H1 (cell line): ENCODE measurements around the gene EPHA4. TPM values are rescaled to one million over a fixed set of nuclear protein-coding genes. Genes with fewer than 3 reads are reported as not detected.

Source experiments
- CTCF ChIA-PET: fragments of 300-600 bp; sonication (Branson Sonifier 250); formaldehyde crosslinking; loops from one replicate; lab custom pipeline; 2021; ENCODE audit not compliant: partially characterized antibody; lab: Charles Lee
- POLR2A ChIA-PET: fragments of 300-600 bp; sonication (Branson Sonifier 250); formaldehyde crosslinking; loops from one replicate; lab custom pipeline; 2021; ENCODE audit warnings: inconsistent platforms; ENCODE audit not compliant: partially characterized antibody; lab: Charles Lee
- DNase-seq, 2 experiments: peaks; one replicate each; pipeline versions ENCODE4 v3.0.0 to v3.0.0-alpha.2; 2010 to 2022; ENCODE audit warnings: low spot score in 2 of 2, low read depth in 1 of 2, mixed read lengths in 1 of 2
- FAIRE-seq: peaks from 2 replicates; lab custom pipeline; 2011; peaks lifted over from hg19 to GRCh38; lab: Jason Lieb, UNC
- H2AFZ ChIP-seq: 2 replicates; pipeline ENCODE4 v1.8.1; 2012; ENCODE audit warnings: low read length, inconsistent platforms
- H2AK5ac ChIP-seq: 2 replicates; pipeline ENCODE4 v1.6.1; 2013; ENCODE audit warnings: low read depth, low read length
- H2BK120ac ChIP-seq: replicated peaks from 2 replicates; pipeline ENCODE3; 2013; ENCODE audit warnings: low read depth, low read length, inconsistent platforms
- H2BK12ac ChIP-seq: 2 replicates; pipeline ENCODE4 v1.6.1; 2013; ENCODE audit warnings: low read depth, low read length
- H2BK15ac ChIP-seq: 2 replicates; pipeline ENCODE4 v1.6.1; 2013; ENCODE audit warnings: low read length
- H2BK20ac ChIP-seq: 2 replicates; pipeline ENCODE4 v1.6.1; 2013; ENCODE audit warnings: low read length
- H2BK5ac ChIP-seq: 2 replicates; pipeline ENCODE4 v1.6.1; 2013; ENCODE audit warnings: low read depth, low read length
- H3K14ac ChIP-seq: 2 replicates; pipeline ENCODE4 v1.6.1; 2013; ENCODE audit warnings: inconsistent platforms; ENCODE audit not compliant: insufficient read length
- H3K18ac ChIP-seq: 2 replicates; pipeline ENCODE4 v1.6.1; 2013; ENCODE audit warnings: low read length; ENCODE audit errors: extremely low read depth
- H3K23ac ChIP-seq: 2 replicates; pipeline ENCODE4 v1.6.1; 2013; ENCODE audit warnings: inconsistent platforms; ENCODE audit not compliant: insufficient read length
- H3K23me2 ChIP-seq: 2 replicates; pipeline ENCODE4 v1.6.1; 2013; ENCODE audit warnings: low read depth, low read length
- H3K27ac ChIP-seq: 2 replicates; pipeline ENCODE4 v1.6.1; 2011; ENCODE audit warnings: low read depth, low read length, inconsistent platforms
- H3K27me3 ChIP-seq, 4 experiments: replicated peaks in 1 of 4; 1 replicate in 1 of 4; 2 replicates in 3 of 4; pipeline versions ENCODE4 v1.6.1 to v1.8.1; 2011 to 2013; ENCODE audit warnings: low read length in 3 of 4, mild to moderate bottlenecking in 3 of 4, inconsistent platforms in 2 of 4, mixed read lengths in 2 of 4, moderate library complexity in 1 of 4; ENCODE audit not compliant: control insufficient read depth in 3 of 4, insufficient read depth in 3 of 4; ENCODE audit errors: extremely low read depth in 1 of 4
- H3K36me3 ChIP-seq, 4 experiments: 2 replicates each; pipeline versions ENCODE4 v1.6.1 to v1.8.1; 2011 to 2013; ENCODE audit warnings: mild to moderate bottlenecking in 4 of 4, low read length in 3 of 4, moderate library complexity in 2 of 4, control low read depth in 1 of 4, inconsistent platforms in 1 of 4; ENCODE audit not compliant: insufficient read depth in 4 of 4, control insufficient read depth in 2 of 4
- H3K4ac ChIP-seq: replicated peaks from 2 replicates; pipeline ENCODE3; 2013; ENCODE audit warnings: low read length, low read depth, mixed read lengths, inconsistent platforms; ENCODE audit not compliant: insufficient read length
- H3K4me1 ChIP-seq, 4 experiments: replicated peaks in 1 of 4; 1 replicate in 1 of 4; 2 replicates in 3 of 4; pipeline versions ENCODE4 v1.6.1 to v1.8.1; 2011 to 2013; ENCODE audit warnings: low read length in 3 of 4, inconsistent platforms in 2 of 4, mixed read lengths in 1 of 4; ENCODE audit not compliant: insufficient read depth in 4 of 4, control insufficient read depth in 3 of 4
- H3K4me2 ChIP-seq, 2 experiments: 2 replicates each; pipeline versions ENCODE4 v1.6.1 to v1.8.1; 2011 to 2013; ENCODE audit warnings: low read depth in 2 of 2, low read length in 2 of 2, control low read depth in 1 of 2, inconsistent platforms in 1 of 2, mild to moderate bottlenecking in 1 of 2; ENCODE audit not compliant: insufficient read depth in 1 of 2
- H3K4me3 ChIP-seq, 4 experiments: fragments of 200-600, 300-600 bp in 1 of 4; sonication (generic), shearing (Covaris generic), sonication (Bioruptor Twin) in 1 of 4; 2 replicates each; pipeline versions ENCODE4 v1.5.1 to v1.8.1; 2011 to 2016; ENCODE audit warnings: low read length in 4 of 4, low read depth in 3 of 4, control low read depth in 2 of 4, inconsistent platforms in 2 of 4, mild to moderate bottlenecking in 2 of 4, mixed read lengths in 1 of 4, moderate library complexity in 1 of 4; ENCODE audit not compliant: insufficient read depth in 2 of 4; ENCODE audit errors: extremely low read depth in 1 of 4
- H3K56ac ChIP-seq: replicated peaks from 2 replicates; pipeline ENCODE3; 2013; ENCODE audit warnings: low read depth, mild to moderate bottlenecking, mixed read lengths, low read length, inconsistent platforms; ENCODE audit not compliant: insufficient read length
- H3K79me1 ChIP-seq: 2 replicates; pipeline ENCODE4 v1.6.1; 2013; ENCODE audit warnings: low read depth, low read length, control low read depth
- H3K79me2 ChIP-seq, 2 experiments: 2 replicates each; pipeline versions ENCODE4 v1.6.1 to v1.8.1; 2012 to 2013; ENCODE audit warnings: low read length in 2 of 2, mild to moderate bottlenecking in 2 of 2, inconsistent platforms in 1 of 2; ENCODE audit not compliant: insufficient read depth in 2 of 2, control insufficient read depth in 1 of 2
- H3K9ac ChIP-seq, 4 experiments: replicated peaks in 1 of 4; 1 replicate in 1 of 4; 2 replicates in 3 of 4; pipeline versions ENCODE4 v1.6.1 to v1.8.1; 2011 to 2013; ENCODE audit warnings: low read depth in 3 of 4, low read length in 3 of 4, control low read depth in 2 of 4, mild to moderate bottlenecking in 2 of 4, moderate library complexity in 2 of 4, inconsistent platforms in 1 of 4; ENCODE audit errors: extremely low read depth in 1 of 4
- H3K9me3 ChIP-seq, 2 experiments: 2 replicates each; pipeline versions ENCODE4 v1.6.1 to v1.8.1; 2012 to 2013; ENCODE audit warnings: mild to moderate bottlenecking in 2 of 2, moderate library complexity in 2 of 2, control low read depth in 1 of 2, inconsistent platforms in 1 of 2, low read depth in 1 of 2, low read length in 1 of 2, mixed read lengths in 1 of 2; ENCODE audit not compliant: insufficient read depth in 2 of 2
- H4K20me1 ChIP-seq, 2 experiments: replicated peaks in 1 of 2; 2 replicates each; pipeline versions ENCODE3 to v1.8.1; 2011 to 2013; ENCODE audit warnings: inconsistent platforms in 2 of 2, low read length in 2 of 2, mild to moderate bottlenecking in 1 of 2; ENCODE audit not compliant: insufficient read depth in 2 of 2, control insufficient read depth in 1 of 2
- H4K5ac ChIP-seq: 2 replicates; pipeline ENCODE4 v1.6.1; 2013; ENCODE audit warnings: low read length, low read depth, mixed read lengths, inconsistent platforms; ENCODE audit not compliant: insufficient read length
- H4K8ac ChIP-seq: 2 replicates; pipeline ENCODE4 v1.8.0; 2013; ENCODE audit warnings: mild to moderate bottlenecking, moderate library complexity, low read length, inconsistent platforms; ENCODE audit not compliant: insufficient read depth; ENCODE audit errors: extremely low read depth
- H4K91ac ChIP-seq: replicated peaks from 2 replicates; pipeline ENCODE3; 2013; ENCODE audit warnings: low read length, mixed read lengths, inconsistent platforms; ENCODE audit not compliant: insufficient read length
- ATF2 ChIP-seq: IDR thresholded peaks from 2 replicates; pipeline ENCODE4 v1.6.1; 2012; ENCODE audit warnings: low read length, inconsistent platforms
- BCL11A ChIP-seq, 2 experiments: IDR thresholded peaks; one replicate each; pipeline ENCODE4 v1.6.1; 2011; ENCODE audit warnings: low read depth in 2 of 2, low read length in 2 of 2, mild to moderate bottlenecking in 2 of 2
- CEBPB ChIP-seq: IDR thresholded peaks from 2 replicates; pipeline ENCODE4 v1.6.1; 2012; ENCODE audit warnings: low read depth, low read length
- EZH2 ChIP-seq: fragments of 200-600 bp; sonication (generic); IDR thresholded peaks from 2 replicates; pipeline ENCODE4 v1.7.1; 2012; ENCODE audit warnings: low read depth, mild to moderate bottlenecking, moderate library complexity, low read length, inconsistent platforms; ENCODE audit not compliant: severe bottlenecking
- GABPA ChIP-seq: IDR thresholded peaks from 2 replicates; pipeline ENCODE4 v1.6.1; 2011; ENCODE audit warnings: mild to moderate bottlenecking, low read length, moderate library complexity, borderline replicate concordance; ENCODE audit not compliant: insufficient read depth
- JUND ChIP-seq: IDR thresholded peaks from 2 replicates; pipeline ENCODE4 v1.6.1; 2011; ENCODE audit warnings: mild to moderate bottlenecking, improper control_type of control experiment, low read length
- POU5F1 ChIP-seq: IDR thresholded peaks from 2 replicates; pipeline ENCODE4 v1.6.1; 2011; ENCODE audit warnings: low read depth, mild to moderate bottlenecking, low read length, moderate library complexity
- RBBP5 ChIP-seq: IDR thresholded peaks from 2 replicates; pipeline ENCODE4 v1.7.1; 2012; ENCODE audit warnings: low read depth, mild to moderate bottlenecking, inconsistent platforms, low read length, moderate library complexity, borderline replicate concordance
- TAF7 ChIP-seq: optimal IDR thresholded peaks from 2 replicates; pipeline ENCODE3; 2011; ENCODE audit warnings: low read depth, mild to moderate bottlenecking, inconsistent platforms, low read length, moderate library complexity, borderline replicate concordance
- USF2 ChIP-seq: IDR thresholded peaks from 2 replicates; pipeline ENCODE4 v1.6.1; 2011; ENCODE audit warnings: low read length, improper control_type of control experiment
- ZNF274 ChIP-seq: IDR thresholded peaks from 2 replicates; pipeline ENCODE4 v1.7.0; 2012; ENCODE audit warnings: low read length, borderline replicate concordance; ENCODE audit errors: extremely low read depth
- WGBS, 2 experiments: shearing (Covaris generic) in 1 of 2; methylation state at CpG; one replicate each; pipeline versions ENCODE4 v1.1.6 to v1.1.7; 2013 to 2015; ENCODE audit warnings: low lambda C conversion rate in 2 of 2, mixed read lengths in 2 of 2, inconsistent platforms in 1 of 2, low coverage in 1 of 2, missing lambda C conversion rate in 1 of 2; ENCODE audit not compliant: insufficient replicate concordance in 2 of 2, insufficient coverage in 1 of 2, insufficient read length in 1 of 2; ENCODE audit errors: extremely low coverage in 1 of 2, missing lambda C conversion rate in 1 of 2; 5-methylcytosine and 5-hydroxymethylcytosine counted together
- polyA plus RNA-seq, 7 experiments: library from polyadenylated mRNA; depleted of rRNA in 3 of 7; stranded (reverse) in 5 of 7; unstranded in 2 of 7; fragments of >200 nt in 5 of 7; fragments of 200-250 nt in 2 of 7; gene quantifications; 1 replicate in 5 of 7; 2 replicates in 1 of 7; 4 replicates in 1 of 7; pipeline versions ENCODE4 v1.2.1 to v1.2.3, GENCODE V29; 2011 to 2013; ENCODE audit warnings: missing spikeins in 2 of 7, mixed read lengths in 2 of 7
- total RNA-seq: library from RNA; stranded (reverse); fragmentation: NEBNext Ultra II Directional; extraction: Animal tissue kit (Norgen Biotek cat#: 25700); gene quantifications from 2 replicates; pipeline ENCODE4 v1.2.1, GENCODE V29; 2021

EPHA4 gene
- total and polyA plus RNA-seq, 2 of the 8 experiments (the other 6 are each of a cell fraction or from before 2014, with no cell fraction given) = 4.3 to 5.7 TPM

- H3K79me1 ChIP-seq = no peaks in the 10 kb centered on the region
- H4K91ac ChIP-seq = no peak overlapping the region
- no peak overlapping the region for H3K4me3 ChIP-seq
- no peak overlapping the region for H2AK5ac ChIP-seq
- no peak overlapping the region for H3K18ac ChIP-seq
- ChIA-PET POLR2A (no interaction called here), CTCF (no interaction called here)
- no peak overlapping the region for H4K8ac ChIP-seq
- no peak overlapping the region for H3K14ac ChIP-seq
- no peak overlapping the region for H3K27ac ChIP-seq
- no peak overlapping the region for H2BK120ac ChIP-seq
- H3K4ac ChIP-seq = no peak overlapping the region
- H2BK15ac ChIP-seq = no peak overlapping the region
- FAIRE-seq (no peak), DNase-seq (no peak)
- no peak overlapping the region for H2AFZ ChIP-seq
- 86% methylated on average over 4 of the region's 6 CpGs; no CpG with 5 or more reads in 1 of the 2 experiments for WGBS, 2 experiments
- no peak overlapping the region for H3K4me2 ChIP-seq
- H3K79me2 ChIP-seq = no peaks in the 10 kb centered on the region; a peak in 1 of 4 replicates
- peaks cover 0 to 2% (median under 1%) of the 10 kb centered on the region in 4 experiments; a peak in 1 of 7 replicates for H3K4me1 ChIP-seq
- no peak overlapping the region for H3K56ac ChIP-seq
- no peak overlapping the region for H2BK12ac ChIP-seq
- H3K27me3 ChIP-seq = no peaks in the 10 kb centered on the region
- no peaks in the 10 kb centered on the region for H3K23me2 ChIP-seq
- H3K23ac ChIP-seq = no peak overlapping the region
- H4K5ac ChIP-seq = no peak overlapping the region
- no peak overlapping the region for H2BK20ac ChIP-seq
- no peaks in the 10 kb centered on the region for H3K36me3 ChIP-seq
- no peak overlapping the region for H3K9ac ChIP-seq
- no peak overlapping the region for H2BK5ac ChIP-seq
- no peaks in the 10 kb centered on the region for H4K20me1 ChIP-seq
- H3K9me3 ChIP-seq = no peaks in the 10 kb centered on the region
- no peak for TF ChIP-seq JUND
- TF ChIP-seq ATF2 = no peak
- no peak for TF ChIP-seq CEBPB
- no peak for TF ChIP-seq EZH2
- TF ChIP-seq GABPA = no peak
- no peak for TF ChIP-seq ZNF274
- TF ChIP-seq USF2 = no peak
- no peak for TF ChIP-seq BCL11A (IDR thresholded peaks at IDR 0.05; ENCODE audit: low read depth in 2 of 2, low read length in 2 of 2)
- TF ChIP-seq RBBP5 = no peak
- TF ChIP-seq POU5F1 = no peak
- no peak for TF ChIP-seq TAF7
Measured at GRCh38 chr2:221527776-221528309, 44.3 kb downstream of the EPHA4 start.
